NCI-H82 (cell line): ENCODE results near the gene PTPRM.

Experiments used
- DNase-seq: peaks from one replicate; lab custom pipeline; 2025; lab: John Stamatoyannopoulos, UW

The PTPRM gene

GRCh38 chr18:8326763-8327394 lies 759.8 kb downstream of the PTPRM start:
- no peak for DNase-seq

GRCh38 chr18:8328126-8328525 lies 761.0 kb downstream of the PTPRM start:
- DNase-seq = no peak

- no peak for DNase-seq
These were observed 762.2 kb downstream of the PTPRM start for GRCh38 chr18:8329186-8329771.

GRCh38 chr18:8330575-8330974 lies 763.5 kb downstream of the PTPRM start:
- no peak for DNase-seq

- no peak for DNase-seq
These were observed 765.2 kb downstream of the PTPRM start for GRCh38 chr18:8332286-8332685.

- no peak for DNase-seq
These were observed 766.8 kb downstream of the PTPRM start for GRCh38 chr18:8333961-8334360.

GRCh38 chr18:8337211-8337610 lies 770.1 kb downstream of the PTPRM start:
- DNase-seq = no peak

- no peak for DNase-seq
These were observed 772.1 kb downstream of the PTPRM start for GRCh38 chr18:8339210-8339609.

- DNase-seq = no peak
These were observed 772.8 kb downstream of the PTPRM start for GRCh38 chr18:8339952-8340351.

GRCh38 chr18:8341481-8342230 lies 774.5 kb downstream of the PTPRM start:
- no peak for DNase-seq

GRCh38 chr18:8348051-8348720 lies 781.1 kb downstream of the PTPRM start:
- no peak for DNase-seq

GRCh38 chr18:8349608-8350323 lies 782.6 kb downstream of the PTPRM start:
- no peak for DNase-seq

- no peak for DNase-seq
These were observed 783.5 kb downstream of the PTPRM start for GRCh38 chr18:8350628-8351027.

GRCh38 chr18:8351161-8351560 lies 784.0 kb downstream of the PTPRM start:
- DNase-seq = peak; percentile 78

- no peak for DNase-seq
These were observed 787.2 kb downstream of the PTPRM start for GRCh38 chr18:8354304-8354703.

GRCh38 chr18:8356001-8356400 lies 788.9 kb downstream of the PTPRM start:
- DNase-seq = no peak

- no peak for DNase-seq
These were observed 790.2 kb downstream of the PTPRM start for GRCh38 chr18:8357320-8357719.

- DNase-seq = no peak
These were observed 791.1 kb downstream of the PTPRM start for GRCh38 chr18:8358033-8358765.

- no peak for DNase-seq
These were observed 792.0 kb downstream of the PTPRM start for GRCh38 chr18:8359076-8359475.

GRCh38 chr18:8359481-8359880 lies 792.4 kb downstream of the PTPRM start:
- DNase-seq = no peak

- DNase-seq = no peak
These were observed 794.9 kb downstream of the PTPRM start for GRCh38 chr18:8361941-8362471.
